PC-3 (cell line): ENCODE data around the gene MICU1.

Source experiments
- EZH2 ChIP-seq: fragments of 300-600 bp; sonication (generic); IDR thresholded peaks from one replicate; pipeline ENCODE4 v1.6.1; 2017; ENCODE audit warnings: antibody characterized with exemption, mild to moderate bottlenecking, low read length; ENCODE audit not compliant: unreplicated experiment
- EZH2phosphoT487 ChIP-seq: fragments of 300-600 bp; sonication (generic); IDR thresholded peaks from 2 replicates; pipeline ENCODE4 v1.6.1; 2018; ENCODE audit warnings: mild to moderate bottlenecking, antibody characterized with exemption, low read length, borderline replicate concordance
- TF ChIP-seq, protein P1 (sequence below): fragments of 300-600 bp; sonication (generic); conservative IDR thresholded peaks from 2 replicates; pipeline ENCODE4 v1.5.1; 2017; ENCODE audit warnings: antibody characterized with exemption, low read depth, mild to moderate bottlenecking, low read length

DNA sequence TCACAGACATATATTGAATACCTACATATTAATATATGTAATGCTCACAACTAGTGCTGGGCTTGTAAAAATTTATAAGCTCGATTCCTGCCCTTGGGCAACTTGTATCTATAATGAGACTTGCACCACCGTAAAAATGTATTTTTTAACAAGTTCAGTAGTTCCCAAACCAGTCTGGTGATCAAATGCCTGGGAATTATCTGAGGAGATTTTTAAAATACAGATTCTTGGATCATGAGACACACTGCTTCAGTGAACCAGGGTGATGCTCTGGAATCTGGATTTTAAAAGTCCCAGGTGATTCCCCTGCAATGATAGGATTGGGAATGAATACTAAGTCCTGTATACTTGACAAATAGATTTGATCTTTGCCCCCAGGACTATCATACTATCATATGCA is 4.3 kb upstream of the MICU1 start:
- TF ChIP-seq, protein P1, sequence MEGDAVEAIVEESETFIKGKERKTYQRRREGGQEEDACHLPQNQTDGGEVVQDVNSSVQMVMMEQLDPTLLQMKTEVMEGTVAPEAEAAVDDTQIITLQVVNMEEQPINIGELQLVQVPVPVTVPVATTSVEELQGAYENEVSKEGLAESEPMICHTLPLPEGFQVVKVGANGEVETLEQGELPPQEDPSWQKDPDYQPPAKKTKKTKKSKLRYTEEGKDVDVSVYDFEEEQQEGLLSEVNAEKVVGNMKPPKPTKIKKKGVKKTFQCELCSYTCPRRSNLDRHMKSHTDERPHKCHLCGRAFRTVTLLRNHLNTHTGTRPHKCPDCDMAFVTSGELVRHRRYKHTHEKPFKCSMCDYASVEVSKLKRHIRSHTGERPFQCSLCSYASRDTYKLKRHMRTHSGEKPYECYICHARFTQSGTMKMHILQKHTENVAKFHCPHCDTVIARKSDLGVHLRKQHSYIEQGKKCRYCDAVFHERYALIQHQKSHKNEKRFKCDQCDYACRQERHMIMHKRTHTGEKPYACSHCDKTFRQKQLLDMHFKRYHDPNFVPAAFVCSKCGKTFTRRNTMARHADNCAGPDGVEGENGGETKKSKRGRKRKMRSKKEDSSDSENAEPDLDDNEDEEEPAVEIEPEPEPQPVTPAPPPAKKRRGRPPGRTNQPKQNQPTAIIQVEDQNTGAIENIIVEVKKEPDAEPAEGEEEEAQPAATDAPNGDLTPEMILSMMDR = no peak
- TF ChIP-seq EZH2phosphoT487 (no peak), EZH2 (no peak)
